NB4 (cell line): ENCODE results near the gene XRCC5.

Experiments
- CTCF ChIP-seq: IDR thresholded peaks from one replicate; pipeline ENCODE4 v1.5.1; 2012; ENCODE audit warnings: low read depth, low read length
- MAX ChIP-seq: IDR thresholded peaks from 2 replicates; pipeline ENCODE4 v1.6.1; 2011; ENCODE audit warnings: low read depth, low read length
- MYC ChIP-seq: IDR thresholded peaks from 2 replicates; pipeline ENCODE4 v1.6.1; 2011; ENCODE audit warnings: low read depth, low read length
- POLR2A ChIP-seq: IDR thresholded peaks from 2 replicates; pipeline ENCODE4 v1.6.1; 2011; ENCODE audit warnings: mild to moderate bottlenecking; ENCODE audit not compliant: insufficient read length; ENCODE audit errors: extremely low read depth

- TF ChIP-seq POLR2A, result no peak
- TF ChIP-seq CTCF, result no peak
- no peak for TF ChIP-seq MAX
- TF ChIP-seq MYC, result no peak
These were observed 136.3 kb downstream of the XRCC5 start for GRCh38 chr2:216245391-216245975.
